ENCODE measurements around the gene KCTD1. TPM values are rescaled to one million over a fixed set of nuclear protein-coding genes. Genes with fewer than 3 reads are reported as not detected.

Gene KCTD1
- total and polyA plus RNA-seq, 2 donors from 2014 or later, result 48.5 to 83.7 TPM

DNA sequence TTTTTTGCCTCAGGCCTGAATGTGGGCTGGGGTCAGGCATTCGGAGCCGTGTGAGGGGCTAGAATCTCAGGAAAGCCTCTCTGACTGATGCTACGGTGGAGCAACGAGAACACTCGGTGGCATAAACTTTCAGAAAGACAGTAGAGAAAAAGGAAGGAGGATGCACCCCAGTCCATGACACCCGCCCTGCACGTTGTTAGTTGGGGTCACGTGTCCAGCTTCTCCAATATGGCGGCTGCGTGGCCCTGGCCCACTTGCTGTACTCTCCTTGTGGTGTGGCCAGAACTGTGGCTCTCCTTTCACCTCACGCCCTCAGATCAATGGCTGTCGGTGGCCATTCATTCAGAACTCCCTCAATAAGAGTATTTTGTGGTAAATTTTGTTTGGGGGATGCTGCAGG lies 131.2 kb downstream of the KCTD1 start:
- Histone ChIP-seq H3K9ac (ENCODE audit: low read length in 3 of 3) (no peak overlapping the region), H3K4me3 (ENCODE audit: low read length in 3 of 3) (no peak overlapping the region), H3K9me3 (ENCODE audit: control insufficient read depth in 2 of 3, insufficient read depth in 1 of 3, low read length in 3 of 3) (no peaks in the 10 kb centered on the region), H3K4me1 (ENCODE audit: control insufficient read depth in 2 of 3, insufficient read depth in 2 of 3, low read depth in 1 of 3, low read length in 3 of 3) (peaks cover 0 to 3% (median 0%) of the 10 kb centered on the region in 3 donors), H3K27ac (ENCODE audit: low read depth in 2 of 2, low read length in 2 of 2) (no peak overlapping the region), H3K27me3 (ENCODE audit: control insufficient read depth, insufficient read depth, low read length) (no peaks in the 10 kb centered on the region), H3K36me3 (ENCODE audit: control insufficient read depth in 2 of 3, insufficient read depth in 3 of 3, low read length in 3 of 3) (no peaks in the 10 kb centered on the region)
- DNase-seq (no peak), FAIRE-seq (no peak)
- intact Hi-C loops (cut with DNase I), result no loop called here
- TF ChIP-seq, protein P1, sequence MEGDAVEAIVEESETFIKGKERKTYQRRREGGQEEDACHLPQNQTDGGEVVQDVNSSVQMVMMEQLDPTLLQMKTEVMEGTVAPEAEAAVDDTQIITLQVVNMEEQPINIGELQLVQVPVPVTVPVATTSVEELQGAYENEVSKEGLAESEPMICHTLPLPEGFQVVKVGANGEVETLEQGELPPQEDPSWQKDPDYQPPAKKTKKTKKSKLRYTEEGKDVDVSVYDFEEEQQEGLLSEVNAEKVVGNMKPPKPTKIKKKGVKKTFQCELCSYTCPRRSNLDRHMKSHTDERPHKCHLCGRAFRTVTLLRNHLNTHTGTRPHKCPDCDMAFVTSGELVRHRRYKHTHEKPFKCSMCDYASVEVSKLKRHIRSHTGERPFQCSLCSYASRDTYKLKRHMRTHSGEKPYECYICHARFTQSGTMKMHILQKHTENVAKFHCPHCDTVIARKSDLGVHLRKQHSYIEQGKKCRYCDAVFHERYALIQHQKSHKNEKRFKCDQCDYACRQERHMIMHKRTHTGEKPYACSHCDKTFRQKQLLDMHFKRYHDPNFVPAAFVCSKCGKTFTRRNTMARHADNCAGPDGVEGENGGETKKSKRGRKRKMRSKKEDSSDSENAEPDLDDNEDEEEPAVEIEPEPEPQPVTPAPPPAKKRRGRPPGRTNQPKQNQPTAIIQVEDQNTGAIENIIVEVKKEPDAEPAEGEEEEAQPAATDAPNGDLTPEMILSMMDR (IDR thresholded peaks at IDR 0.05; ENCODE audit: borderline replicate concordance, extremely low read depth, insufficient read depth), result no peak

DNA sequence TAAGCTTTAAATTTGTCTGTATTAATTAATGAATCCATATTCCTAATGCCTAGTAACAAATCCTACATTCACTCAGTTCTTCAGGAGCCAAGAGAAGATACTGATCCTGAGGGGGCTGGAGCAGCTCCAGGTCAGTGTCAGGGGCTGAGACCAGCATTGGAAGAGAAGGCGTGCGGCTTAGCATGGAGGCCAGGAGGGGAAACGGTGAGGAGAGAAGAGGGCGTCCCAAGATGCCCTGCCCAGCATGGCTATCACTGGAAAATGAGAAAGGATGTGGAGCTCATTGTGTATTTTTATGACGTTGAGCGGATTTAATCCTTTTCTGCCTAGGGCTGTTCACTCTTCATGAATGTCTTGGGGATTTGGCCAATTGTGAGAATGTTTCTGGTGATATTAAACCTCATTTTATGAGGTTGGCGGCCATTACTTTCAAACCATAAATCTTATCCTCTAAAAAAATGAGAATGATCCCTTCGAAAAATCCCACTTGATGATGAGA lies 131.7 kb downstream of the KCTD1 start:
- intact Hi-C loops (cut with DNase I), result no loop called here
- H3K27me3 ChIP-seq (ENCODE audit: control insufficient read depth, insufficient read depth, low read length), result no peaks in the 10 kb centered on the region
- DNase-seq (no peak), FAIRE-seq (no peak)
- no peaks in the 10 kb centered on the region for H3K4me1 ChIP-seq (ENCODE audit: control insufficient read depth in 2 of 3, insufficient read depth in 2 of 3, low read depth in 1 of 3, low read length in 3 of 3)
- H3K4me3 ChIP-seq (ENCODE audit: low read length in 3 of 3), result no peak overlapping the region
- H3K36me3 ChIP-seq (ENCODE audit: control insufficient read depth in 2 of 3, insufficient read depth in 3 of 3, low read length in 3 of 3), result no peaks in the 10 kb centered on the region
- no peak overlapping the region for H3K27ac ChIP-seq (ENCODE audit: low read depth in 2 of 2, low read length in 2 of 2)
- no peak overlapping the region for H3K9ac ChIP-seq (ENCODE audit: low read length in 3 of 3)
- H3K9me3 ChIP-seq (ENCODE audit: control insufficient read depth in 2 of 3, insufficient read depth in 1 of 3, low read length in 3 of 3), result no peaks in the 10 kb centered on the region
- TF ChIP-seq, protein P1 (IDR thresholded peaks at IDR 0.05; ENCODE audit: borderline replicate concordance, extremely low read depth, insufficient read depth), result no peak

DNA sequence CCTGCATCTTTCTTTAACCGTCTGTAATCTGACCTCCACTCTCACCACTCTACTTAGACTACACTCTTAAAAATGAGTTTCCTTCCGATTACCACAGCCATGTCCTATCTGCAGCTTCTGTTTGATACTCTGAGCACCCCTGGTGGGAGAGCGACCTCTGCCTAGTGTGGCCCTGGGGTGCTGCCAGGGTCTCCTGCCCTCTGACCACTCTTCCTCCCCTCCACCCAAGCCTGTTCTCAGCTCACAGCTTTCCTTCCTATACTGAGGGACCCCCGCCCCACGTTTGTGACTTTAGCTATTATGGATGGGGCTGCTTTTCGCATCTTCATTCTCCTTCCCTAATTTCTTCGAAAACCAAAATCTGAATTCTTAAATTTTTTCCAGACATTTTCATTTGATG lies 132.7 kb downstream of the KCTD1 start:
- H3K27me3 ChIP-seq (ENCODE audit: control insufficient read depth, insufficient read depth, low read length), result no peaks in the 10 kb centered on the region
- TF ChIP-seq, protein P1 (IDR thresholded peaks at IDR 0.05; ENCODE audit: borderline replicate concordance, extremely low read depth, insufficient read depth), result no peak
- no peak overlapping the region for H3K9ac ChIP-seq (ENCODE audit: low read length in 3 of 3)
- intact Hi-C loops (cut with DNase I), result no loop called here
- no peak overlapping the region for H3K4me3 ChIP-seq (ENCODE audit: low read length in 3 of 3)
- no peaks in the 10 kb centered on the region for H3K4me1 ChIP-seq (ENCODE audit: control insufficient read depth in 2 of 3, insufficient read depth in 2 of 3, low read depth in 1 of 3, low read length in 3 of 3)
- H3K27ac ChIP-seq (ENCODE audit: low read depth in 2 of 2, low read length in 2 of 2), result no peak overlapping the region
- H3K9me3 ChIP-seq (ENCODE audit: control insufficient read depth in 2 of 3, insufficient read depth in 1 of 3, low read length in 3 of 3), result no peaks in the 10 kb centered on the region
- DNase-seq (no peak), FAIRE-seq (no peak)
- no peaks in the 10 kb centered on the region for H3K36me3 ChIP-seq (ENCODE audit: control insufficient read depth in 2 of 3, insufficient read depth in 3 of 3, low read length in 3 of 3)

DNA sequence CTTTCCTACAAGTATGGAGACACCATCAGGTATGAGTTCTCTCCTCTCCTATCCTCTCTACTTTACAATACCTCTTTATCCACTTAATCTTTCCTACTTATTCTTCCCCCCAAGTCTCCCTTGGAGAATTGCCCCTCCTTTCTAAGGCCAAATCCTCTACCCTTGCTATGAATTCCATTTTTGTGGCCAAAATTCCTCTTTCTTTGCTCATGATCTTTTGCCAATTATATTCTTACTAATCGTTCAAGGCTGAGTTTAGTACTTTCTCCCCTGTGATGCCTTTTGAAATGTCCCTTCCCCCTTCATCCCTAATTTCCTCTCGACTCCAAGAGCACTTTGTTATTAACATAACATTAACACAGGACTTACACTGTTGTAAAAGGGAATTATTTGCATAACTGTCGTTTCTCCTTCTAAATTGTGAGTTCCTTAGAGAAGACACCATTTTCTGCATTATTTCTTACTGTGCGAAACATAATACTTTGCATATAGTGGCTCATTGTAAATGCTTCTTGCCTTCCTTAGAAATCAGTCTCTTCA lies 133.4 kb downstream of the KCTD1 start:
- TF ChIP-seq, protein P1 (IDR thresholded peaks at IDR 0.05; ENCODE audit: borderline replicate concordance, extremely low read depth, insufficient read depth), result no peak
- intact Hi-C loops (cut with DNase I), result no loop called here
- Histone ChIP-seq H3K4me1 (ENCODE audit: control insufficient read depth in 2 of 3, insufficient read depth in 2 of 3, low read depth in 1 of 3, low read length in 3 of 3) (no peaks in the 10 kb centered on the region), H3K4me3 (ENCODE audit: low read length in 3 of 3) (no peak overlapping the region), H3K36me3 (ENCODE audit: control insufficient read depth in 2 of 3, insufficient read depth in 3 of 3, low read length in 3 of 3) (no peaks in the 10 kb centered on the region), H3K9me3 (ENCODE audit: control insufficient read depth in 2 of 3, insufficient read depth in 1 of 3, low read length in 3 of 3) (no peaks in the 10 kb centered on the region), H3K27ac (ENCODE audit: low read depth in 2 of 2, low read length in 2 of 2) (no peak overlapping the region), H3K27me3 (ENCODE audit: control insufficient read depth, insufficient read depth, low read length) (no peaks in the 10 kb centered on the region), H3K9ac (ENCODE audit: low read length in 3 of 3) (no peak overlapping the region)
- no peak for DNase-seq
- no peak for FAIRE-seq

All from kidney (tissue), 14 donors.